NCI-H146 treated with DMSO at 0.1 percent for 48 hours (cell line): ENCODE data around the gene KCNK16.

Experiments used
- DNase-seq: peaks from one replicate; lab custom pipeline; 2025; ENCODE audit not compliant: unreplicated experiment; lab: John Stamatoyannopoulos, UW

The KCNK16 gene

GRCh38 chr6:39342692-39343395 is 20.3 kb upstream of the KCNK16 start:
- no peak for DNase-seq

GRCh38 chr6:39341937-39342336 is 19.4 kb upstream of the KCNK16 start:
- DNase-seq, result no peak

GRCh38 chr6:39341352-39341751 is 18.9 kb upstream of the KCNK16 start:
- DNase-seq, result no peak

GRCh38 chr6:39339868-39340550 is 17.5 kb upstream of the KCNK16 start:
- DNase-seq, result peak; percentile 88

- no peak for DNase-seq
Observed at GRCh38 chr6:39339096-39339867, 16.8 kb upstream of the KCNK16 start.

- no peak for DNase-seq
Observed at GRCh38 chr6:39338397-39338796, 15.9 kb upstream of the KCNK16 start.

GRCh38 chr6:39335780-39336545 is 13.5 kb upstream of the KCNK16 start:
- DNase-seq, result no peak

GRCh38 chr6:39333644-39334438 is 11.3 kb upstream of the KCNK16 start:
- no peak for DNase-seq

GRCh38 chr6:39330476-39330875 is 8.0 kb upstream of the KCNK16 start:
- no peak for DNase-seq

GRCh38 chr6:39330057-39330456 is 7.6 kb upstream of the KCNK16 start:
- no peak for DNase-seq

- DNase-seq, result peak; percentile 72
Observed at GRCh38 chr6:39328066-39328465, 5.6 kb upstream of the KCNK16 start.

GRCh38 chr6:39327507-39327906 is 5.0 kb upstream of the KCNK16 start:
- DNase-seq, result peak; percentile 99

- no peak for DNase-seq
Observed at GRCh38 chr6:39321761-39322160, 741 bp downstream of the KCNK16 start.

GRCh38 chr6:39320363-39320984 is 2.0 kb downstream of the KCNK16 start:
- no peak for DNase-seq

- no peak for DNase-seq
Observed at GRCh38 chr6:39319621-39320362, 2.7 kb downstream of the KCNK16 start.

- no peak for DNase-seq
Observed at GRCh38 chr6:39317256-39317655, 5.2 kb downstream of the KCNK16 start.

GRCh38 chr6:39314273-39314795 is 8.2 kb downstream of the KCNK16 start, which contains the start of gene KCNK17:
TSS of gene KCNK17 (minus strand) at chr6:39314419. CDS start at chr6:39314320, 99 bp downstream.
- DNase-seq, result peak; percentile 53

GRCh38 chr6:39313526-39314272 is 8.8 kb downstream of the KCNK16 start:
- peak; percentile 53 for DNase-seq
